Hematopoietic multipotent progenitor cell treated with erythropoietin and hydrocortisone succinate and interleukin-3 and kit ligand, for 17 days (in vitro differentiated cells): ENCODE results near the gene CAPZA1.
"Not testable (repeated sequence)": the region's sequence is repeated elsewhere in the genome, so short reads cannot be mapped to it uniquely, and the experiment has no call there.

Experiments used
- DNase-seq: peaks from one replicate; pipeline ENCODE4 v3.0.0-alpha.2; 2015; ENCODE audit warnings: low spot score

The CAPZA1 gene

DNA sequence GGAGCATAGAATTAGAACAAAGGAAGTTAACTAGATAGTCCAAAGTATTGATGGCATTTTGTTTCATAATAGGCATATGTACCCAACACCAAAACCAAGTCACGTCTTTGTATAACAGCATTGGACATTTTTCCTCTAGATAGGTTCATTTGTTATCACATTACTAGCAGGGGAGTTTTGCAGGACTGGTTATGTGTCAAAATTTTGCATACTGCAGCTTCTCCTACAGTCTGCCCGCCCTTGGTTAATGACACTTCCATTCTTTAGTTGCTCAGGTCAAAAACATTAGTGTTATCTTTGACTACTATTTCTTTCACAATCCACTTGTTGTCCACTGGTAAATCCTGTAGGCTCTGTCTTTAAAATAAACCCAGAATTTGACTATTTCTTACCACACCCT is 8.9 kb downstream of the CAPZA1 start:
- no peak for DNase-seq

DNA sequence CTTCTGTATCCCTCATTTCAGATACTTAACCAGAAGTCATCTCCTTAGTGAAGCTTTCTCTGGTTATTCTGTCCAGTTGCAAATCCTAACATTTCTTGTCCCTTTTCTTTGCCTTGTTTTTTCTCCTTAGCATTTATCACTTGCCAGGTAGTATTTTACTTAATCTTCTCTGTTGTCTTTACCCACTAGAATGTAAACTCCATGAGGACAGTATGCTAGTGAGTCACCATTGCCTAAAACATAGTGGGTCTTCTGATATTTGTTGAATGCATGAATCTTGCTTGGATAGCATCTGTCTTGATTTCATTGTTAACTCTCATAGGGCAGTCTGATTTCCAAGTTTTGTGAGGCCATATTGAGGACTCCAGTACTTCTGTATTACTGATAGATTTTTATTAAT is 9.6 kb downstream of the CAPZA1 start:
- DNase-seq = no peak

GRCh38 chr1:112633628-112634027 is 14.0 kb downstream of the CAPZA1 start:
- DNase-seq = no peak

GRCh38 chr1:112634367-112634766 is 14.7 kb downstream of the CAPZA1 start:
- DNase-seq = no peak

GRCh38 chr1:112636056-112636455 is 16.4 kb downstream of the CAPZA1 start:
- no peak for DNase-seq

GRCh38 chr1:112636597-112637253 is 17.1 kb downstream of the CAPZA1 start:
- DNase-seq = no peak

DNA sequence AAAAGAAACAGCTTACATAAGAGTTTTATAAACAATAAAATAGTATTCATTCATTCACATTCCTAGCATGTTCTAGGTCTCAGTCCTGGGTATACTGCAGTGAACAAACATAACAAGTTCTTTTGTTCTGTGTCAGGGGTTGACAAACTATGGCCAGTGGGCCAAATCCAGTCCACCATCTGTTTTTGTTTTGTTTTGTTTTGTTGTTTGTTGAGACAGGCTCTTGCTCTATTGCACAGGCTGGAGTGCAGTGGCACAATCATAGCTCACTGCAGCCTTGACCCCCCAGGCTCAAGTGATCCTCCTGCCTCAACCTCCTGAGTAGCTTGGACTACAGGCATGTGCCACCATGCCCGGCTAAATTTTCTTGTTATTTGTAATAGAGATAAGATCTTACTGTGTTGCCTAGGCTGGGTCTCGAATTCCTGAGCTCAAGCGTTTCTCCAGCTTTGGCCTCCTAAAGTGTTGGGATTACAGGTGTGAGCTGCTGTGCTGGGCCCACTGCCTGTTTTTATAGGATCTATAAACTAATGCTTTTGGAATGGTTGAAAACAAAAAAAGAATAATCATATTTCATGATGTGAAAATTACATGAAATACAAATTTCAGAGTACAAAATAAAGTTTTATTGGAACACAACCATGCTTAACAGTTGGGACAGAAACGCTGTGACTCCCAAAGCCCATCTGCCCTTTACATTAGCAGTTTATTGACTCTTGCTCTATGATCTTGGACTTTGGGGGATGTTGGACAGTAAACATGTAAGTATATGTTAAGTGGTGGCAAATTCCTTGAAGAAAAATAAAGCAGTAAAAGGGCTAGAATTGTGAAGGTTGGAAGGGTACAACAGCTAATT is 17.9 kb downstream of the CAPZA1 start:
- DNase-seq = no peak

DNA sequence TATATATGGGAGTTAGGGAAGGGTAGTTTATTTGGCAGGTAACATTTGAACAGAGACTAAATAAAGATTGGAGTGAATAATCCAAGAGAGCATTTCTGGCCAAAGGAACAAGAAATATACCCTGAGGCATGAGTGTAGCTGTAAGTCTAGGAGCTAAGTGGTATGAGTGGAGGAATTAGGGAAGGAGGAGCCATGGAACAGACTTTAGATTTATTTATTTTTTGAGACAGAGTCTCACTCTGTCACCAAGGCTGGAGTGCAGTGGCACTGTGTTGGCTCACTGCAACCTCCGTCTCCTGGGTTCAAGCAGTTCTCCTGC is 18.4 kb downstream of the CAPZA1 start:
- DNase-seq = no peak

DNA sequence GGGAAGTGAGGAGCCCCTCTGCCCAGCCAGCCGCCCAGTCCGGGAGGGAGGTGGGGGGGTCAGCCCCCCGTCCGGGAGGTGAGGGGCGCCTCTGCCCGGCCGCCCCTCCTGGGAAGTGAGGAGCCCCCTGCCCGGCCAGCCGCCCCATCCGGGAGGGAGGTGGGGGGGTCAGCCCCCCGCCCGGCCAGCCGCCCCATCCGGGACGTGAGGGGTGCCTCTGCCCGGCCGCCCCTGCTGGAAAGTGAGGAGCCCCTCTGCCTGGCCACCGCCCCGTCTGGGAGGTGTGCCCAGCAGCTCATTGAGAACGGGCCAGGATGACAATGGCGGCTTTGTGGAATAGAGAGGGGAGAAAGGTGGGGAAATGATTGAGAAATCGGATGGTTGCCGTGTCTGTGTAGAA is 20.8 kb downstream of the CAPZA1 start:
- DNase-seq = not testable (repeated sequence)

- DNase-seq = no peak
Observed at GRCh38 chr1:112643080-112643479, 23.4 kb downstream of the CAPZA1 start.

DNA sequence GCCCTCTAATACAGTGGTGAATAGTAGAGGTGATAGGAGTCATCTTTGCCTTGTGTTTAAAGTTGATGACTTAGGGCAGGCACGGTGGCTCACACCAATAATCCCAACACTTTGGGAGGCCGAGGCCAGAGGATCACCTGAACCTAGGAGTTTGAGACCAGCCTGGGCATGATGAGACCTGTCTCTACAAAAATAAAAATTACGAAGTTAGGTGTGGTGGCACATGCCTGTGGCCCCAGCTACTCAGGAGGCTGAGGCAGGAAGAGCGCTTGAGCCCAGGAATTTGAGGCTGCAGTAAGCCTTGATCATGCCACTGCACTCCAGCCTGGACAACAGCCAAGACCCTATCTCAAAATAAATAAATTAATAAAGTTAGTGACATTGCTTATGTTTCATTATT is 26.6 kb downstream of the CAPZA1 start:
- DNase-seq = no peak

GRCh38 chr1:112651205-112651604 is 31.6 kb downstream of the CAPZA1 start:
- no peak for DNase-seq

- DNase-seq = no peak
Observed at GRCh38 chr1:112665857-112666256, 46.2 kb downstream of the CAPZA1 start.

- no peak for DNase-seq
Observed at GRCh38 chr1:112666946-112667345, 47.3 kb downstream of the CAPZA1 start.

DNA sequence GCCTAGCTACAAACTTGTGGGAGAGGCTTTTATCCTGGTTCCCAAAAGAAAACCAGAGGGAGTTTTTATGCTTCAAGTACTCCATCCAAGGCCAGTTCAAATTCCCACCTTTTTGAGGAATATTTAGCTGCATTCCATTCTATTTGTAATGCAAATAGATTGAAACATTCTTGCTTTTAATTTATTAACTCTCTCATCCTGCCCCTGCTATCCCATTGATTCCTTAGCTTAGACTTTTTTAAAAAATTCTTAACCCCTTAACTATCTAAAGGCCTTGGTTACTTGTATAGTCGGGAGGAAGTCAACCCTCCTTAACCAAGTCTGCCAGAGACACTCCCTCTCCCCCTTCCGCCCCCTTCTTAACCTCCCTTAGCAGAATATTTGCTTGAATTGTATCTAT is 52.4 kb downstream of the CAPZA1 start:
- DNase-seq = no peak

- no peak for DNase-seq
Observed at GRCh38 chr1:112672842-112673241, 53.2 kb downstream of the CAPZA1 start.

DNA sequence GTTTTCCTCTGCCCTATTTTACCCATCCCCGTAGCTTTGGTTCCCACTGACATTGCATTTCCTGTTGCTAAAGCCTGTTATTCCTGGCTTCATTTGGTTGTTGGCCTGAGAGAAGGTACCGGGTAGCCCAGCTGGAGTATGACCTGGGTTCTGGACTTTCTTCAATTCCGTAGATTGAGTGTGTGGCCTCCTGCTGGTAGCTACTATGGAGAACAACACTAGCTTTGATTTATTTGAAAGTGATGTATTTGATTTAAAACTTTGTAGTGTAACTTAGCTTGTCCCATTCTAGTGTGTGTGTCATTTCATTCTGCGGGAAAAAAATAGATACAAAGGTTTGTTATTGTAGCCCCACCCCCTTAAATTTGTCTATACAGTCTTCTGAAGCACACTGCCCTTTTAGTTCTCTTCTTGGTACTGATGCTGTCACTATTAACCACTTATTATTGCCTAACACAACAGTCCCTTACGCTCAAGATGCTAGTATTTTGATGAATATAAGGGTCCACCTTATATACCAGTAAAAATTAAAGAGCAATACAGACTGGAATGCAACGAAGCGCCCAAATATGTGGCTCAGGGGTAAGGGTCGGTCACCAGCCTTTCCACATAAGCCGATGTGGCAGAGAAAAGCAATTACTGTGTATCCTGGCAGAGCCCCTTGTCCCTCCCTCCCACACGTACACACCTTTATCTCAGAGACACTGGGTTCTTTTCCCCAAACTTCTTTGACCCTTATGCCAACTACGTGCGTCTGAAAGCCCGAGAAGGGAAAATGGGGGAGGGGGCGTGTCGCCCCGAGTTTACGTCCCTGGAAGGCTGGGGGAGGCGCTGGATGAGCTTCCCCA is 54.2 kb downstream of the CAPZA1 start:
- DNase-seq = no peak

GRCh38 chr1:112674440-112674985 is 54.9 kb downstream of the CAPZA1 start, which contains the start of gene MOV10:
Gene MOV10 (plus strand): TSS chr1:112674659. CDS start chr1:112674913, 254 bp downstream.
- peak; percentile 45 for DNase-seq

- DNase-seq = no peak
Observed at GRCh38 chr1:112674986-112675727, 55.5 kb downstream of the CAPZA1 start.

- no peak for DNase-seq
Observed at GRCh38 chr1:112675728-112676381, 56.2 kb downstream of the CAPZA1 start.

DNA sequence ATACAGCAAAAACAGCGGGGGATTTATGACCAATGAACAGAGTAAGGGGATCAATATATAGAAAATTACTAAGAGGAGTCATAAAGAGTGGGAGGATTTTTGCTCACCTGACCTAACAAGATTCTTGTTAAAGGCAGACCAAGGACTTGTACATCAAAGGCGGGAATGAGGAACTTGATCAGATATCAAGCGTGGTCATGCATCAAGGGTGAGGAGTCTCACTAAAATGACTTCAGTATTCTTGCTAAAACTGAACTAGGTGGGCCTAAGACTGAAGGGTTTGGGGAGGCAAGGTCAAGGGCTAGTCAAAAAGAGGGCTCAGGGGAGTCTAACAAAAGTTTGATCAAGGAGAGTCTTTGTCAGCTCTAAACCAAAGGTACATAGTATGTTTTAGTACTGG is 56.9 kb downstream of the CAPZA1 start:
- DNase-seq = no peak
